Testis (tissue), 2 donors: Measurements from ENCODE around the gene ATP6V1B1.

ENCODE experiments used
- POLR2A ChIP-seq: fragments of 450-650 bp; IDR thresholded peaks from one replicate; pipeline ENCODE4 v1.6.1; 2017; ENCODE audit warnings: antibody characterized with exemption, mild to moderate bottlenecking, moderate library complexity
- TF ChIP-seq, protein P1 (sequence below), 3 experiments: fragments of 450-650 bp in 2 of 3; fragments of 200-600 bp in 1 of 3; sonication (generic) in 1 of 3; IDR thresholded peaks; one replicate each; pipeline ENCODE4 v1.5.1; 2016 to 2019; ENCODE audit warnings: antibody characterized with exemption in 3 of 3, mild to moderate bottlenecking in 2 of 3, moderate library complexity in 1 of 3

DNA sequence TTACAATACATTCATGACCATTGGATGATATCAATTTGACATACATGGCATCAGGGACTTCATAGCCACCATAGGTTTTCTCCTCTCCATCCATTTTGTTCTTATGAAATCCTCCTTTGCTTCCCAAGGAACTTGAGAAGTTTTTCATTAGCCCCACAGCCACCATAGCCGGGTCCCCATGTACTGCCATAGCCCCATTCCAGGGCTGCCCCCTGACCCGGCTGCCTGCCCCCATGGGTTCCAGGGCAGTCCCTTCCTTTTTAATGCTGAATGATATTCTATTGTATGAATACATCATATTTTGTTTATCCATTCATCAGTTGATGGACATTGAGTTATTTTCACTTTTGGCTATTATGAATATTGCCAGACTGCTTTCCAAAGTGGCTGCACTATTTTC is 20.4 kb downstream of the ATP6V1B1 start:
- TF ChIP-seq, protein P1, sequence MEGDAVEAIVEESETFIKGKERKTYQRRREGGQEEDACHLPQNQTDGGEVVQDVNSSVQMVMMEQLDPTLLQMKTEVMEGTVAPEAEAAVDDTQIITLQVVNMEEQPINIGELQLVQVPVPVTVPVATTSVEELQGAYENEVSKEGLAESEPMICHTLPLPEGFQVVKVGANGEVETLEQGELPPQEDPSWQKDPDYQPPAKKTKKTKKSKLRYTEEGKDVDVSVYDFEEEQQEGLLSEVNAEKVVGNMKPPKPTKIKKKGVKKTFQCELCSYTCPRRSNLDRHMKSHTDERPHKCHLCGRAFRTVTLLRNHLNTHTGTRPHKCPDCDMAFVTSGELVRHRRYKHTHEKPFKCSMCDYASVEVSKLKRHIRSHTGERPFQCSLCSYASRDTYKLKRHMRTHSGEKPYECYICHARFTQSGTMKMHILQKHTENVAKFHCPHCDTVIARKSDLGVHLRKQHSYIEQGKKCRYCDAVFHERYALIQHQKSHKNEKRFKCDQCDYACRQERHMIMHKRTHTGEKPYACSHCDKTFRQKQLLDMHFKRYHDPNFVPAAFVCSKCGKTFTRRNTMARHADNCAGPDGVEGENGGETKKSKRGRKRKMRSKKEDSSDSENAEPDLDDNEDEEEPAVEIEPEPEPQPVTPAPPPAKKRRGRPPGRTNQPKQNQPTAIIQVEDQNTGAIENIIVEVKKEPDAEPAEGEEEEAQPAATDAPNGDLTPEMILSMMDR (IDR thresholded peaks at IDR 0.05): no peak
- no peak for TF ChIP-seq POLR2A
